Ascending aorta (tissue), 2 donors: ENCODE data around the gene RNF224. TPM values are rescaled to one million over a fixed set of nuclear protein-coding genes. Genes with fewer than 3 reads are reported as not detected.

Experiments
- DNase-seq, 2 donors: peaks; one replicate each; pipeline ENCODE4 v3.0.0-alpha.2; 2019; ENCODE audit warnings: low spot score in 2 of 2
- H3K27ac ChIP-seq, 2 donors: fragments of 200-600 bp; sonication (generic); one replicate each; pipeline ENCODE4 v1.5.1; 2016 to 2017; ENCODE audit warnings: mild to moderate bottlenecking in 1 of 2
- H3K27me3 ChIP-seq: fragments of 200-600 bp; sonication (generic); one replicate; pipeline ENCODE4 v1.5.1; 2017
- H3K36me3 ChIP-seq, 2 donors: fragments of 200-600 bp; sonication (generic); one replicate each; pipeline ENCODE4 v1.5.1; 2016
- H3K4me1 ChIP-seq, 2 donors: fragments of 200-600 bp; sonication (generic); one replicate each; pipeline ENCODE4 v1.5.1; 2016 to 2017; ENCODE audit warnings: mild to moderate bottlenecking in 1 of 2
- H3K4me3 ChIP-seq, 2 donors: fragments of 200-600 bp; sonication (generic); one replicate each; pipeline ENCODE4 v1.5.1; 2016 to 2017; ENCODE audit warnings: mild to moderate bottlenecking in 1 of 2
- H3K9me3 ChIP-seq, 2 donors: fragments of 200-600 bp; sonication (generic); one replicate each; pipeline ENCODE4 v1.5.1; 2016
- intact Hi-C: fragments of 100-400 bp; cut with DNase I; formaldehyde crosslinking; loops from one replicate; pipeline ENCODE4 v1.15.1; 2023
- total RNA-seq: library from RNA; depleted of rRNA; stranded (reverse); fragments of >200 nt; gene quantifications from one replicate; pipeline ENCODE4 v1.1.0, GENCODE V29; 2016
- TF ChIP-seq, protein P1 (sequence below), 3 experiments: fragments of 200-600 bp in 2 of 3; fragments of 450-650 bp in 1 of 3; sonication (generic) in 2 of 3; IDR thresholded peaks; one replicate each; pipeline ENCODE4 v1.5.1; 2016 to 2019; ENCODE audit warnings: antibody characterized with exemption in 3 of 3, mild to moderate bottlenecking in 1 of 3, moderate library complexity in 1 of 3

The RNF224 gene
- total RNA-seq, 1 donor from 2014 or later, result not detected

DNA sequence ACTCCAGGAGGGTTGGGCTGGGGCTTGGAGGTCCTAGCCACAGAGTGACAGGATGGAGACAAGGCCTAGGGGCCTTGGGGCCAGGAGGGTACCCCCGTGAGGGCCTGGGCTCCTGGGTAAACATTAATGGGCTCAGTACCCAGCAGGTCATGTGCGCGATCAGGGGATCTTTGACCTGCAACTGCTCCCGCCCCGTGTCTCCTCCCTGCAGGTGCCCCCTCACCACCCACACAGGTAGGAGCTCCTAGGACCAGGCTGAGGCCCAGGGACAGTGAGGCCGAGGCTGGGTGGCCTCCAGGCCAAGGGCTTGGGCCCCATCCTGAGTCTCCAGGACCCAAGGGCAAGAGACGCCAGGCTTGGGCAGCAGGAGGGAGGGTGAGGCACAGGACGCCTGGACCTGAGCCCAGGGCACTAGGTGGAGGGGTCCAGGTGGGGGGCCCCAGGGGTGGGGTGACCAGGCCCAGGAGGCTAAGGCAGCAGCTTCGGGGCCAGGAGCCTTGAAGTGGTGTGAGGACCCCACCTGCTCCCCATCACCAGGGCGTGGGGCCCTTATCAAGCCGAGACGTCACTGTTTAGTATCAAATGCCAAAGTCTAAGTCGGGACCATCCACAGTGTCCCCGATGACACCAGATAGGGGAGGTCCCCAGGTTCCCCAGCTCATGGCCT lies 3.5 kb downstream of the RNF224 start, which contains the start of gene SLC34A3:
TSS of gene SLC34A3 (plus strand) at position 197 of the 667 bp plus-strand sequence. CDS start 802 bp downstream, outside the sequence.
- Histone ChIP-seq H3K4me1 (peaks cover 0 to 1% of the 10 kb centered on the region in 2 donors), H3K4me3 (no peak within 1 kb of the TSS), H3K27ac (no peak within 1 kb of the TSS), H3K36me3 (no peaks in the 10 kb centered on the region), H3K9me3 (no peaks in the 10 kb centered on the region), H3K27me3 (no peaks in the 10 kb centered on the region)
- no peak for DNase-seq
- TF ChIP-seq, protein P1, sequence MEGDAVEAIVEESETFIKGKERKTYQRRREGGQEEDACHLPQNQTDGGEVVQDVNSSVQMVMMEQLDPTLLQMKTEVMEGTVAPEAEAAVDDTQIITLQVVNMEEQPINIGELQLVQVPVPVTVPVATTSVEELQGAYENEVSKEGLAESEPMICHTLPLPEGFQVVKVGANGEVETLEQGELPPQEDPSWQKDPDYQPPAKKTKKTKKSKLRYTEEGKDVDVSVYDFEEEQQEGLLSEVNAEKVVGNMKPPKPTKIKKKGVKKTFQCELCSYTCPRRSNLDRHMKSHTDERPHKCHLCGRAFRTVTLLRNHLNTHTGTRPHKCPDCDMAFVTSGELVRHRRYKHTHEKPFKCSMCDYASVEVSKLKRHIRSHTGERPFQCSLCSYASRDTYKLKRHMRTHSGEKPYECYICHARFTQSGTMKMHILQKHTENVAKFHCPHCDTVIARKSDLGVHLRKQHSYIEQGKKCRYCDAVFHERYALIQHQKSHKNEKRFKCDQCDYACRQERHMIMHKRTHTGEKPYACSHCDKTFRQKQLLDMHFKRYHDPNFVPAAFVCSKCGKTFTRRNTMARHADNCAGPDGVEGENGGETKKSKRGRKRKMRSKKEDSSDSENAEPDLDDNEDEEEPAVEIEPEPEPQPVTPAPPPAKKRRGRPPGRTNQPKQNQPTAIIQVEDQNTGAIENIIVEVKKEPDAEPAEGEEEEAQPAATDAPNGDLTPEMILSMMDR (IDR thresholded peaks at IDR 0.05), result no peak
- intact Hi-C loops, result no loop called here

DNA sequence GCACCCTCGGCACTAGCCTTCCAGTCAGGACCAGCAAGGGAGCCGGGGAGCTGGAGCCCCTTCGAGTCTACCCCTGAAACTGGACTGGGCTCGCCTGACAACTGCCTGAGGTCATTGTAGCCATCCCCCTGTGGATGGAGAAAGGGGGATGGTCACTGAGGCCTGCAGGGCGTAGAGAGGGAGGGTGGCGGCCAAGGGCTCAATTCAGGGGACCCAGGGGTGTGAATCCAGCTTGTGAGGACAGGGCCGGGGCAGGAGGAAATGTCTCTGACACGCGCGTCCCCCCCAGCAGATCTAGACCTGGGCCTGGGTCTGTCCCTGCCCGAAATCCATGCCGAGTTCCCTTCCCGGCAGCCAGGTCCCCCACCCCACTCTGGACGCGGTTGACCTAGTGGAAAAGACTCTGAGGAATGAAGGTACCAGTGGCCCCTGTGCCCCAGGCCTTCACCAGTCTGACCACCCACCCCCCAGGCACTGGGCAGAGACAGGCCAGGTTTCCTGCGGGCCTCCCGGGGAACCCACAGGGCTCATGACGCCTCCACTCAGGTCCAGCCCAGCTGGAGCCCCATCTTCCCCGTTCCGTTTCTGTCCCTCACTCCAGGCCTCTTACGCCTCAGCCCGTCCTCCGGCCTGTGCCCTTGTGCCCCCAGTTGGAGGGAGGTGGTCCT lies 4.2 kb downstream of the RNF224 start:
- intact Hi-C loops, result no loop called here
- Histone ChIP-seq H3K4me3 (no peak overlapping the region), H3K36me3 (no peaks in the 10 kb centered on the region), H3K9me3 (no peaks in the 10 kb centered on the region), H3K27ac (no peak overlapping the region), H3K27me3 (no peaks in the 10 kb centered on the region), H3K4me1 (peaks cover 0 to 6% of the 10 kb centered on the region in 2 donors)
- no peak for DNase-seq
- TF ChIP-seq, protein P1 (IDR thresholded peaks at IDR 0.05), result no peak

DNA sequence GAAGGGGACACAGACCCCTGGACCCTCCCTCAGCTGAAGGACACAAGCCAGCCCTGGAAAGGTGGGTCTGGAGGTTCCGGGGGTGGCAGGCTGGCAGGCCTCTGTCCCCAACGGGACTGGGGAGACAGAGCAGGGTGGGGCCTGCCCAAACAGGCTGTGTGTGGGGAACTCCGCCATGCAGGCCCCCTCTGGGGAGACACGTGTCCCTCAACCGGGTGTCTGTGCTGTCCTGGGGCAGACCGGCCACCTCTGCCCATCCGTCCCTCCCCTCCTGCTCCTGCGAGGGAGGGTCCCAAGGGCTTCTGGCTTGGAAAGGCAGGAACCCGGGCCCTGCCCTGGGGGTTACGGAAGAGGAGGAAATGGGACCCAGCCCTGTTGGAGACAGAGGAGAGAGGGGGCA lies 4.8 kb downstream of the RNF224 start:
- Histone ChIP-seq H3K27ac (no peak overlapping the region), H3K27me3 (no peaks in the 10 kb centered on the region), H3K36me3 (no peaks in the 10 kb centered on the region), H3K4me3 (no peak overlapping the region), H3K4me1 (peaks cover 0 to 10% of the 10 kb centered on the region in 2 donors), H3K9me3 (no peaks in the 10 kb centered on the region)
- TF ChIP-seq, protein P1 (IDR thresholded peaks at IDR 0.05), result no peak
- DNase-seq, result no peak
- intact Hi-C loops, result no loop called here

DNA sequence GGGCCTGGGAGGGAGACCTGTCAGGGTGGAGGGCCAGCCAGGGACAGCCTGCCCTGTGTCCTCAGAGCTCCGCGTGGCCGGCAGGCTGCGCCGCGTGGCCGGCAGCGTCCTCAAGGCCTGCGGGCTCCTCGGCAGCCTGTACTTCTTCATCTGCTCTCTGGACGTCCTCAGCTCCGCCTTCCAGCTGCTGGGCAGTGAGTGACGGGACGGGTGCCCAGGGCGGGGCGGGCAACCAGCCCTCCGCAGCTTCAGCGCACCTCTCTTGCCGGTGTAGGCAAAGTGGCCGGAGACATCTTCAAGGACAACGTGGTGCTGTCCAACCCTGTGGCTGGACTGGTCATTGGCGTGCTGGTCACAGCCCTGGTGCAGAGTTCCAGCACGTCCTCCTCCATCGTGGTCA lies 5.2 kb downstream of the RNF224 start:
- intact Hi-C loops, result no loop called here
- H3K4me3 ChIP-seq, result no peak overlapping the region
- no peaks in the 10 kb centered on the region for H3K9me3 ChIP-seq
- no peaks in the 10 kb centered on the region for H3K27me3 ChIP-seq
- H3K36me3 ChIP-seq, result no peaks in the 10 kb centered on the region
- DNase-seq, result no peak
- TF ChIP-seq, protein P1 (IDR thresholded peaks at IDR 0.05), result no peak
- peaks cover 0 to 10% of the 10 kb centered on the region in 2 donors for H3K4me1 ChIP-seq
- H3K27ac ChIP-seq, result no peak overlapping the region

DNA sequence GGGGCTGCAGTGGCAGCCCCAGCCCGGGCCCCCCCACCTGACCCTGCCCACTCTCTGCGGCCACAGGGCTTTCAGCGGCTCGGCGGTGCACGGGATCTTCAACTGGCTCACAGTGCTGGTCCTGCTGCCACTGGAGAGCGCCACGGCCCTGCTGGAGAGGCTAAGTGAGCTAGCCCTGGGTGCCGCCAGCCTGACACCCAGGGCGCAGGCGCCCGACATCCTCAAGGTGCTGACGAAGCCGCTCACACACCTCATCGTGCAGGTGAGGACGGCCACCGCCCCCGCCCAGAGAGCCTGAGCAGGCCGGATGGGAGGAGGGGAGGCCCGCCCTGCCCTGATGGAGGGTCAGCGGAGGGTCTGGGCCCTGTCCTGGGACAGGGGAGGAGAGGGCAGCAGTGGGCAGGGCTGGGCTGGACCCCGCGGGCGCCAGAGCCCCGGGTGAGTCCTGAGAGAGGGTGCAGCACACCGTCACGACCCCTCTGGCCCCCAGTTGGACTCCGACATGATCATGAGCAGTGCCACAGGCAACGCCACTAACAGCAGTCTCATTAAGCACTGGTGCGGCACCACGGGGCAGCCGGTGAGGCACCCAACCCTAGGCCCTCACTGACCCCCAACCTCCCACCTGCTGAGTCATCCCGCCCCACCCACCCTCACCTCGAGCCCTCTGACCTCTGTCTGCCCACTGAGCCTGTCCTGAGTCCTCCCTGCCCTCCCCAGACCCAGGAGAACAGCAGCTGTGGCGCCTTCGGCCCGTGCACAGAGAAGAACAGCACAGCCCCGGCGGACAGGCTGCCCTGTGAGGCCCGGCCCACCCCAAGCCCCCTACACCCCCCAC lies 6.1 kb downstream of the RNF224 start:
- TF ChIP-seq, protein P1 (IDR thresholded peaks at IDR 0.05), result no peak
- Histone ChIP-seq H3K27me3 (no peaks in the 10 kb centered on the region), H3K36me3 (no peaks in the 10 kb centered on the region), H3K27ac (no peak overlapping the region), H3K4me3 (no peak overlapping the region), H3K9me3 (no peaks in the 10 kb centered on the region), H3K4me1 (peaks cover 0 to 10% of the 10 kb centered on the region in 2 donors)
- DNase-seq, result no peak
- intact Hi-C loops, result no loop called here
